HG02870 (cell line): ENCODE measurements around the gene TNIK.
"Not testable (repeated sequence)": the region's sequence is repeated elsewhere in the genome, so short reads cannot be mapped to it uniquely, and the experiment has no call there.

Source experiments
- ATAC-seq: cut with Tn5 transposase; IDR thresholded peaks from one replicate; pipeline ENCODE4 v1.9.1; 2021; ENCODE audit warnings: mild to moderate bottlenecking, moderate library complexity; ENCODE audit not compliant: unreplicated experiment

TNIK gene

DNA sequence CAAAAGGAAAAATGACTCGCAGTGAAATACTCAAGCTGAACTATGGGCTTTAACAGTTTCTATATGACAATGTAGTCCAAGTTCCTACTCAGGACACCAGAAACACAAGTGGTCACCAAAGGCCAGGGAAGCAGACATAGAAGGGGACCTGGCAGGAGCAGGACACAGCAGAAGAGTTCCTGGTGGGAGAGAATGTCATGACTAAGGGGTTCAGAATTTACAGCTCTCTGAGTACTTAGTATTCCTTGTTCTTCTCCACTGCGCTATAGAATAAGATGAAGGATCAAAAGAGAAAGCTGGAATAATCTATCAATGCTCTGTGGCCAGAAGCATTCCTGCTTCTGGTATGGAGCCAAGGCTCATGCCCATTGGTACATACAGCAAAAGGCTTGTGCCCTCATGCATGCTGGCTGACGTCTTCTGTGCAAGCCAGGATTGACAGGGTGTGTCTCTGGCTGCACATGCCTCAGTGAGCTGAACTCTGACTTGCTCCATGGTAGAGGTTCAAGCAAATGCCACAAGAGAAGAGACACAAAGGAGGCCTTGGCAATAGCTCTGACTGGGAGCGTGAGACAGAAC is 305.0 kb downstream of the TNIK start:
- no peak for ATAC-seq

DNA sequence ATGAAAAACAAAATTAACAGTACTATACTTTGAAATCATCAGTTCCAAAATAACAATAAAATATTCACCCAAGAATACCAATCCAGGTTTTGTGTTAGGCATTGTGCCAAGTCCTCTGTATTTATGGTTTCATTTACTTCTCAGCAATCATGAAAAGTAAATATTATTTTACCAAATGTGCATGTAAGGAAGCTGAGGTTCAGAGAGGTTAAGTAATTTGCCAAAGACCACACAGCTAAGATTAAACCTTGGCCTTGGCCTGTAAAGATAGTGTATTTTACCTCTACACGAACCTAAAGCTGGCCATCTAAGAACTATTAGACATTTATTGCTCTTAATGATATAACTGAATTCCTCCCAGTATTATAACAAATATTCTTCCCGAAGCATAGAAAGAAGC is 309.3 kb downstream of the TNIK start:
- no peak for ATAC-seq

DNA sequence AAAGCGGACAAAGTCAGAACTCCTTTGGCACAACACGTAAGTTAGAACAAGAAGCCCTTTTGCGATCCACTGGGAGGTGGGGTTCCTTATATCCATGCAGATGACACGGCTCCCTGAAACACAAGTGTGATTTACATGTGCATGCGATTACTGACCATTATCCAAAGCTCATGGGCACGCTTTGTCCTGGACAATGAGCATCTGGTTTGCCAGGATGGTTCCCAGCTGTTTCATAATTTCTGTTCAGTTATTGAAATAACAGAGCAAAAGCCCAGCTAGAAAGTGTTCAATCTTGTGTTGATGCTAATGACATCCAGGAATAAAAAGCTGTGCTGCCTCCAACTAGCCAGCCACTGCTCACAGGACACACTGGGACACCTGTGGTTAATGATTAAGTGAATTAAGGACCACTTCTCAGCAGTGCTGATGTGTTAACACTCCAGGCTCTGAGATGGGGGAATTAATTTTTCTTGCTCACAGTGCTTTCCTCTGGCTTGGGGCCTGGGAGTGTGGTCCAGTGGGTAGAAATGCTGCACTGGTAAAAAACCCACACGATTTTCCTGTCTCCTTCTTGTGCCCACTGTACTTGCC is 310.6 kb downstream of the TNIK start:
- no peak for ATAC-seq

DNA sequence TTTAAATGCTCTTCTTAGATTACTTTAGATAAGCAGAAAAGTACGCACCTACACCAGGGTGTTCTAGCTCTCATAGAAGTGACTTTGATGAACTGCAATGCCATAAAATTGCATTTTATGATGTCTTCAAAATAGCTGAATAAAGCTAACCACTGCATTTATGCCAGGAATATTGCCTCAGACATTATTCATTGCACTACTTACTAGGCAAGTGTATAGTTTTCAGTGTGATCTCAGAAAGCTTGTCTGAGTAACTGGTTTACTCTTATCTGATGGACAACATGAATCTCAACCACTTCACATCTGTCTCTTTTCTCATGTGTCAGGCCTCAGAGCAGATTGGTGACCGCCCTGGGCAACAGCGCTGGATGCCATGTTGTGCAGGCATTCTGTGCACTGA is 314.4 kb downstream of the TNIK start:
- no peak for ATAC-seq

DNA sequence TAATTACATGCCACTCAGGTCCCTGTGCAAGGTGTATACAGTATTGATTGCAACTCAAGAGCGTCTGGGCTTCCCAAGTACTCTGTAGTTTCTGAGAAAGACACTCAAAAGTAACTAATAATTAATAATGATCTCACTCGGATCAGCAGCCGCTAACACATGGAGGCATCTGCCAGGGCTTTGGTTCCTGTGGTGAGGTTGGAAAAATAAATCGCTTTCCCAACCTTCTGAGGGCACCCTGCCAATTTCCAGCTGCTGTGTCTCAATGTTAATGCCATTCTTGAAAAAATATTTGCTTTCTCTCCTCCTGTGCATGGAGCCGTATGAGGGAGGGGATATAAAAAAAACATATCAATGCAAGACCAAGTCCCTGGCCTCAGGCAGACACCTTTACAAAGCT is 317.2 kb downstream of the TNIK start:
- ATAC-seq = no peak

DNA sequence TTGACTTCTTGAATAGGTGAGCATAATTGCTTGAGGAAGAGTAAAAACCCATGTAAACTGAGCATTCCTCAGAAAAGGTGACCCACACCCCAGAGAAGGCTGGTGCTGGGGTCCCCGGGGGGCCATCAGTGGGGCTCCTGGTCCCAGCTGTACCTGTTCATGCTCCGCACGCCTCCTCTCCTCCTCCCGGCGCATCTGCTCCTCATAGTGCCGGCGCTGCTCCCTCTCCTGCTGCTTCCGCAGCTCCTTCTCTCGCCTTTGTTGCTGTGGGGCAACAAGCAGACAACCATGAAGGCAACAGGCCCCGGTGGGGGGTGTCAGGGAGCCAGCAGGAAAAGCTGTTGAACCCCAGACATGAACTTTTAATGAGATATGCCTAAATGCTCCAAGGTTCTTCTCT is 320.0 kb downstream of the TNIK start:
- no peak for ATAC-seq

DNA sequence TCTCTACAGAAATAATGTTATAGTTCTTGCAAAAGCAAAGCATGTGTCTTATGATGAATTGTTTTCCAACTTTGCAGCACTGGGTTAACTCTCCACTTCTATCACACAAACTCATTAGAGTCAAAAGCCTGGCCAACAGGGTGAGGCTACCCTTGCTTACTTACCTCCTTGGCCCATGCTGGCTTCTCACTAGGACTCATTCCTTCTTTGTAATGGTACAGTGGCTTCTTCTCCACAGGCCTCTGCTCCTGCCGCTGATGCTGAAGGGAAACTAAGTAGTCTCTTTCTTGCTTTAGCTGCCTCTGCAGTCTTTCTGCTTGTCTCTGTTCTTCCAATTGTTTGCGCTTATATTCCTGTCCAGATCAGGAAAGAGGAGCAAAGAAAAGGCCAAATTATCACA is 322.2 kb downstream of the TNIK start:
- no peak for ATAC-seq

DNA sequence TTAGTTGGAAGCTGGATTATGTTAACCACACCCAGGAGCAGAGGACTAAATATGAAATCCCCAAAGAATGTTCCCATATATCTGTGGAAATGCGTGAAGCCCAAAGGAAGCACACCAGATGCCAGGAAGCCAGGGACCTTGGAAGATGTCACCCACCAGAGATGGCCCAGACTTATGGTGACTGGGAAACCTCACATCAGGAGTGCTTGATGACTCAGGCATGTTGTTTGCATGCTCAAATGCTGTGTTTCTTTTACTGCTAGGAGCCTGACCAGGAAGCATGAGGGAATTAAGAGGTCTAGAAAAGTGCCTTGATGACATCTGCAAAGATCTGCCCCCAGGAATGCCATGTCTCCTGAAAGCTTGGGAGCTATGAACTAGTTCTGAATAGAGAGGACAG is 324.7 kb downstream of the TNIK start:
- ATAC-seq = no peak

DNA sequence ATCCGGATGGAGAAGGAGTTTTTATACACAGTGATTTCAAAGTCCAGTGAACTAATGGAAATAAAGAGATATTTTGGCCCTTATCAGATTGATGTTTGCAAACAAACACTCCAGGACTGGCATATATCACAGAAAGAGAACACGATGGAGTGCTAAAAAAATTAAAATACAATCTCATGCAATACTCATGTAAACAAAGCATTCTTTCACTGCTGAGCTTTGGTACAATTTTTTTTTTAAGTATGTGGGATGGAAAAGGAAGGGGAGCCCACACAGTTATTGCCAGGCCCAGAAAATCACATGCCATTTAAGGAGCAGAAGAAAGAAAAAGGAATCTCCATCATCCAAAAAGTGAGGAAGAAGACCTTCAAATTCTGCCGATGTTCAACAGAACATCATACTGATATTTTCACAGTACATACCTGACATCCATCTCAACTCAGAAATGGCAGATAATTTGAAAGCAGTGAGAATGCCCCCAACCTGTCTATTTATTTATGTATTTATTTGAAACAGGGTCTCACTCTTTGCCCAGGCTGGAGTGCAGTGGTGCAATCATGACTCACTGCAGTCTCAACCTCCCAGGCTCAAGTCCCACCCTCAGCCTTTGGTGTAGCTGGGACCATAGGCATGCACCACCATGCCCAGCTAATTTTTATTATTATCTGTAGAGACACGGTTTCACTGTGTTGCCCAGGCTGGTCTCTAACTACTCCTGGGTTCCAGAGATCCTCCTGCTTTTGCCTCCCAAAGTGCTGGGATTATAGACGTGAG is 326.2 kb downstream of the TNIK start:
- ATAC-seq = no peak

DNA sequence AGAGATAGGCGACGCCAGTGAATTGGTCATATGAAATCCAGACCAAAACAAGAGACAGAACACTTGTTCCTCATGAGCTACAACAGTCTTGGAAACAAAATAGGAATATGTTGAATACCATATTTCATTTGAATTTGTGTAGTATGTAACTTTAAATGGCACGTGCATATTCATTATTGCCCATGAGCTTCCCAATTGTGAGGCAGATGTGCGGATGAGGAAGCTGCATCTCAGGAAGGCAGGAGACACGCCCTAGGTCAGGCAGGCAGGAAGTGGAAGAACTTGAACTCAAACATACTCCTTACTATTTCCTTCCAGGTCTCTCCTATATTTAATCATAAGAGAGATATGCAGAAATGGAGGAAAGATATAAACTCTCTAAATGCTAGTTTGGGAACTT is 326.9 kb downstream of the TNIK start:
- ATAC-seq = no peak

DNA sequence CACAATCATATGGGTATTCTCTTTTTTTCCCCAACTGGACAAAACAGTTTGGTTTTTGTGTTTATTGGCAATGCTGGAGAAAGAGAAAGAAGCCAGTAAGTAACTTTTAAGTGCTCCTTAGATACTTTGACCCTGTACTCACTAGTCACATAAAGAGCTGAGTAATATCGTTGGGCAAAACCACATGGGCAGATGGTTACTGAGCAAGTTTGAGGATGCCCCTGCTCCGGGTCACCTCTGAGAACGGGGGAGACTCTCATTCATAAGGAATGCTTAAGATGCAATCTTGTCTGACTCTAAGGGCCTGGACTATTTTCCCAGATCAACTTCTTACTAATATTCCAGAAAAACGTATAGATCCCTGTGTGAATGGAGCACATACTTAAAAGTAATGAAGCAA is 327.3 kb downstream of the TNIK start:
- no peak for ATAC-seq

DNA sequence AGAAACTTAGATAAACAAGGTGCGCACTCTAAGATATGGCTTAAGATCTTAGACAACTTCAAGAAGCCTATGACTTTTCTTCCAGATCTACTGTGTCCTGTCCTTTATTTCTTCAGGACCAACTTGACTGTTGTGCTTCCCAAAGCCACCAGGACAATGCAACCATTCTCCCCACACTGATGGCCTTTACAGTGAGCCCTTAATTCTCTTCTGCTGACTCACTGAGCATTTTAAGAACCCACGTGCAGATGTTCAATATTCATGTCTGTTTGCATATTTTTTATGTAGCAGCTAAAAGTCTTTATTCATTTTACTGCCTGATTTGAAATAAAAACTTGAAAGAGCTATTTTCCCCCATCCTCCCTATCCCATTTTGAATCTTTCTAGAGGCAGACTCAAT is 330.4 kb downstream of the TNIK start:
- no peak for ATAC-seq

DNA sequence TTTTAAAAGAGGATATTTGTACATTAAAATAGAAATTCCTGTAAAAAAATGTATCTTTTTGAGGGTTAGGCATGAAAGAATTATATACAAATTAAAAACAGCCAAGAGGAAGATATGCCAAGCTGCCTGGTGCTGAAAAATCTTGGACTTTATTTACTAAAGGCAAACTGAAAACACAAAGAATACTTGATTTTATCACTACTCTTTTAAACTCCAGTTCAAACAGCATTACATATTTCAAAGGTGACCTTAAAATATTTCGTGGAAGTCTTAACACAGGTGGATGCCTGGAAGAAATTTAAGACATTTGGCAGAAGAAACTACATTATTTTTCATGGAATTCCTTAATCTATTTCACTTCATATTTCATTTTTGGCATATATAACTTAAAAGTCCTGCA is 332.6 kb downstream of the TNIK start:
- no peak for ATAC-seq

DNA sequence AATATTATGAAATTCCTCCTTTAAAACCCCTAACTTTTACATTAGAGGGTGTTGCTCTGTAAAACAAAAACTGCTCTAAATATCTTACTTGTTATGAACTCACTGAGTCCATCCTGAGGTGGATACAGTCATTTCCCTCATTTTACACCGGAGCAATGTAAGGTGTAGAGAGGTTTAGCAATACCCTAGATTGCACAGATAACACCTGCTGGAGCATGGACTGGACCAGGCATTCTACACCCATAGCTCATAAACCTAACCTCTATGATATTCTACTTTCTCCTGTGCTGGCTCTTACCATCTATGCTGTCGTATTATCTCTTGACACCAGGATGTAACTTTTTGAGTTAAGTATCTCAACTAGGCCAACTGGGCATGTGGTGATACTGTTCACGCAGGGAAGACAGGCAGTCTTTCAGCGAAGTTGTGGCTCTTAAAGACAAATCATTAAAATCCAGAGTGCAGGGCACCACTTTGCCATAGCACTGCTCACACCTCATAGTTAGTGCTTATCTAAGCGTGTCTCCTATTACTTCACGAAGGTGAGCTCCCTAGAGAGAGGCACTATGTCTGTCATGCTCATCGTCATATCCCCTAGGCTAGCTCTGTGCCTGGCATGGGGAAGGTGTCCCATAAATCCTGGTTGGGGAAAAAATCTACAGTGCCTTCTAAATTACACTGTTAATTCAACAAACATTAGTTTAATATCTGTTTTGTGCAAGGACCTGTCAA is 333.6 kb downstream of the TNIK start:
- ATAC-seq = no peak

DNA sequence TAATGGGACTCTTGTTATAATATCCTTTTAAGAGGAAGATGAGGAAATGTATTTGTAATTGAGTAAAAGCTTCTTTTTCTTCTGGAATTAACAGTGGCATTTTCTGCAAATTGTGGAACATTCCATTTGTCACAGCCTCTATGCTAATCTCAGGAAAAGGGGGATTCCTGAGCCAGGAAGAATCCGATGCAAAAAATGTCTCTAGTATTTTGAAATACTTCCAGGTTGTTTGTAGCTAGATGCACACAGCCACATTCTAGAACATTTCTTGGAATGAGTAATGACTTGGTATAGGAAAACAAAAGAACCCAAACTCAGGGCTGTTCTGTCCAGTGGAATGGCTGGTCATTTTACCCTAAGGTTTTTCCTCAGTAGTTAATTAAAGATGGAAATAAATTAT is 335.2 kb downstream of the TNIK start:
- no peak for ATAC-seq

DNA sequence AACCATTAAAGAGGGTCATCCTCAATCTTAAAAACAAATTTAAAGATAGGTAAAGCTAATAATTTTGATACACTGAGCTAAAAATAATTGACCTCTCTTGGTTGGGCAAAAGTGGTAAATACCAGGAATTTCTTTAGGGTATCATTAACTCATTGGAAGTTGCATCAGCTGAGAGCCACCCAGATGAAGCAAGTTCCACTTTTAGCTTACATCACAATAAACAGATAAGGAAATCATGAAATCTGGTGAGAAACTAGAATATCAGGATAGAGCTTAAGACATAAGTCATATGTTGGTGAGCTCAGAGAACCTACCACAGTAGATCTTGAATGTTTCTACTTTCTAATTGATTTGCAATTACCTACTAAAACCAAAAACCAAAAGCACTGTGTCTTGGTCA is 336.3 kb downstream of the TNIK start:
- no peak for ATAC-seq

DNA sequence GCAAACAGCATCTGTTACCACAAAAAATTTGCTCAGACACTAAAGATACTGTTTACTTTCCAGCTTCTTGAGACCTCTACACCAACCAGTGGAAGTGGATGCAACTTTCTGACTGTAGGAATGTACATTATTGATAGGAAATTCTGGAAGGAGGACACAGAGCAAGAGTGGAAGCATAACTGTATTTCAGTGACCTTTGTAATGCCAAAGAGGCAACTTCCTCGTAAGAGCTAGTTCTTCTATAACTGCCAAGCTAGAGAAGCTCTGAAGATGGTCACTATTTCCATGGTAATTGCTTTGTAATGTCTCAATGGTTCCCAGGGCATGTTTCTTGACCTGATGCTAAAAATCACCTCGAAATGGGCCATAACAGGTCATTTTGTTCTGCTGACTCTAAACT is 337.3 kb downstream of the TNIK start:
- ATAC-seq = no peak

DNA sequence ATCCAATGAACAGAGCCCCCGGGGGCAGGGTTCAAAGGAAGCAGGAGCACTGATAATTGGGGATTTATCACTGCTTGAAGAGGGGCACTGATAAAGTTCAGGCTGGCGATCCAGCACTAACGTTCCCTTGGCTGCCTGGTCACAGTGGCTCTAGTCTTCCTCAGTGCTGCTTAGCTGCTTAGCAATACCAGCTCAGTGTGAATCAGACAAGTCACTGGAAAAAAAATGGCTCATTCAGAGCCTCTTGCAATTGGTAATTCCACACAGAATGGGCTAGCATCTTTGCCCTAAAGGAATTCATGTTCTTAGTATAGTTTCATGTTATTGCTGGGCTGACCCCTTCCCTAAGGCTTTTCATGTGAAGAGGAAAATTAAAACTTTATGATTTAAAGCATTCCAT is 338.0 kb downstream of the TNIK start:
- ATAC-seq = no peak

DNA sequence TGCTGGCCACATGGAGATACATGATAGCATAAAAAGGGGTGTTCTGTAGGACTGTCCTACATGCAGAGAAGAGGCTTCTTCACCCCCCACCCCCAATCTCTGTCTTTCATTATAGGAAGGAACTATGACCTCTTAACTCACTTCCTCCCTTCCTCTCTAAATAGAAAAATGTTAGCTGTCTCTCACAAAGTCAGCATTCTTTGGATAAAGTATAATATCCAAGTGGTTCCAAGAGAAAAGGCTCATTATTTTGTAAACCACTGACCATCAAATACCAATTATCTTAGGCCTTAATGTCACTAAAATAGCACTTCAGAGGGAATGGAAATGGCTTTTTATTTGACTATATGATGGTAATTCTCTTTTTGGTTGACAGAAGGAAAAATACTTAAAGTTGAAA is 338.4 kb downstream of the TNIK start:
- ATAC-seq = no peak

DNA sequence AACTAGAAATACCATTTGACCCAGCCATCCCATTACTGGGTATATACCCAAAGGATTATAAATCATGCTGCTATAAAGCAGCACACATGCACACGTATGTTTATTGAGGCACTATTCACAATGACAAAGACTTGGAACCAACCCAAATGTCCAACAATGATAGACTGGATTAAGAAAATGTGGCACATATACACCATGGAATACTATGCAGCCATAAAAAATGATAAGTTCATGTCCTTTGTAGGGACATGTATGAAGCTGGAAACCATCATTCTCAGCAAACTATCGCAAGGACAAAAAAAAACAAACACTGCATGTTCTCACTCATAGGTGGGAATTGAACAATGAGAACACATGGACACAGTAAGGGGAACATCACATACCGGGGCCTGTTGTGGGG is 340.8 kb downstream of the TNIK start:
- not testable (repeated sequence) for ATAC-seq

DNA sequence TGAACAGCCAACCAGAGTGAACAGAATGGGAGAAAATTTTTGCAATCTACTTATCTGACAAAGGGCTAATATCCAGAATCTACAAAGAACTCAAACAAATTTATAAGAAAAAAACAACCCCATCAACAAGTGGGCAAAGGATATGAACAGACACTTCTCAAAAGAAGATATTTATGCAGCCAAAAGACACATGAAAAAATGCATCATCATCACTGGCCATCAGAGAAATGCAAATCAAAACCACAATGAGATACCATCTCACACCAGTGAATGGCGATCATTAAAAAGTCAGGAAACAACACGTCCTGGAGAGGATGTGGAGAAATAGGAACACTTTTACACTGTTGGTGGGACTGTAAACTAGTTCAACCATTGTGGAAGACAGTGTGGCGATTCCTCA is 341.2 kb downstream of the TNIK start:
- ATAC-seq = not testable (repeated sequence)

DNA sequence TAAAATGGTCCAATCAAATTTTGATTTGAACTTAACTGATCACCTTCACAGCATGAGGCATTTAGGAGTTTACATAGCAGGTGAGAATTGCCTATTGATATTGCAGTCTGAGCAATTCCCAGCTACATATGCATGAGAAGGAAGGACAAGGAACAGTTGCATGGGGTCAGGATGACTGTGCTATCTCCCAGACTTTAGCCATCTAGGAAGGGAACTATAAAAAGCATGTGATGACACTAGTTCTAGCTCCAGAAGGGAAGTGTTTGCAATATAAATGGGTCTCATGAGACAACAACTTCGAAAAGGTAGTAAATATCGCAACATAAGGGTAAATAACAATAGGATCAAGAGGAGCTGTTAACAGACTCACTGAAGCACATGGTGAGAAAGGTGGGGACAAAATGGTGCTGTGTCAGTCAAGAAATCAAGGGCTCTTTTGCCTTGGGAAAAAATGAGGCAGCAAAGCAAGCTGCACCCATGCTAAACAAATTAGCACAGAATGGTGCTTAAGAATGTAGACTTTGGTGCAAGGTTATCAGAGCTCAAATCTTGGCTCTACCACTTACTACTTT is 343.3 kb downstream of the TNIK start:
- ATAC-seq = no peak
